ENCODE measurements around the gene DNAH10.

Gene DNAH10

GRCh38 chr12:123832052-123832451 lies 70.0 kb downstream of the DNAH10 start:
- H3K27ac ChIP-seq = no peak overlapping the region
- TF ChIP-seq CTCF (IDR thresholded peaks at IDR 0.05) = no peak
- no peak for DNase-seq
- intact Hi-C loops (cut with DNase I; ENCODE audit: low total_unique reads) = no loop called here
- H3K4me1 ChIP-seq = no peaks in the 10 kb centered on the region
- H3K27me3 ChIP-seq = no peaks in the 10 kb centered on the region
- H3K9me3 ChIP-seq = peaks cover 0 to 13% (median 0%) of the 10 kb centered on the region in 3 donors
- no peak overlapping the region for H3K4me3 ChIP-seq
- H3K36me3 ChIP-seq = no peaks in the 10 kb centered on the region

- DNase-seq = no peak
- Histone ChIP-seq H3K36me3 (no peaks in the 10 kb centered on the region), H3K4me1 (no peaks in the 10 kb centered on the region), H3K27ac (no peak overlapping the region), H3K4me3 (no peak overlapping the region), H3K27me3 (no peaks in the 10 kb centered on the region), H3K9me3 (peaks cover 0 to 11% (median 0%) of the 10 kb centered on the region in 3 donors)
- no peak for TF ChIP-seq CTCF (IDR thresholded peaks at IDR 0.05)
- intact Hi-C loops (cut with DNase I; ENCODE audit: low total_unique reads) = no loop called here
These were observed 71.7 kb downstream of the DNAH10 start for GRCh38 chr12:123833830-123834229.

- TF ChIP-seq CTCF (IDR thresholded peaks at IDR 0.05) = no peak
- H3K27ac ChIP-seq = no peak overlapping the region
- DNase-seq = no peak
- intact Hi-C loops (cut with DNase I; ENCODE audit: low total_unique reads) = no loop called here
- H3K36me3 ChIP-seq = no peaks in the 10 kb centered on the region
- no peaks in the 10 kb centered on the region for H3K27me3 ChIP-seq
- H3K4me3 ChIP-seq = no peak overlapping the region
- H3K9me3 ChIP-seq = peaks cover 0 to 11% (median 0%) of the 10 kb centered on the region in 3 donors
- no peaks in the 10 kb centered on the region for H3K4me1 ChIP-seq
These were observed 72.7 kb downstream of the DNAH10 start for GRCh38 chr12:123834845-123835244.

- no peak for DNase-seq
- no peak overlapping the region for H3K27ac ChIP-seq
- intact Hi-C loops (cut with DNase I; ENCODE audit: low total_unique reads) = no loop called here
- peaks cover 0 to 11% (median 0%) of the 10 kb centered on the region in 3 donors for H3K9me3 ChIP-seq
- TF ChIP-seq CTCF (IDR thresholded peaks at IDR 0.05) = no peak
- H3K4me1 ChIP-seq = no peaks in the 10 kb centered on the region
- peaks cover 0 to 3% of the 10 kb centered on the region in 2 donors for H3K27me3 ChIP-seq
- H3K4me3 ChIP-seq = no peak overlapping the region
- H3K36me3 ChIP-seq = no peaks in the 10 kb centered on the region
These were observed 74.2 kb downstream of the DNAH10 start for GRCh38 chr12:123836292-123836691.

GRCh38 chr12:123839826-123840225 lies 77.7 kb downstream of the DNAH10 start:
- Histone ChIP-seq H3K4me3 (no peak overlapping the region), H3K4me1 (no peaks in the 10 kb centered on the region), H3K9me3 (peaks cover 0 to 2% (median 0%) of the 10 kb centered on the region in 3 donors), H3K27ac (no peak overlapping the region), H3K36me3 (no peaks in the 10 kb centered on the region), H3K27me3 (peaks cover 0 to 9% of the 10 kb centered on the region in 2 donors)
- no peak for TF ChIP-seq CTCF (IDR thresholded peaks at IDR 0.05)
- no peak for DNase-seq
- intact Hi-C loops (cut with DNase I; ENCODE audit: low total_unique reads) = no loop called here
